ENCODE results near the gene BCL10.

GRCh38 chr1:85319491-85319890 is 43.1 kb upstream of the BCL10 start:
- TF ChIP-seq YY1 (IDR thresholded peaks at IDR 0.05; ENCODE audit: low read depth) = no peak
- no peak for TF ChIP-seq CREB1 (IDR thresholded peaks at IDR 0.05; ENCODE audit: low read depth)
- TF ChIP-seq TAF1 (IDR thresholded peaks at IDR 0.05; ENCODE audit: low read depth) = no peak
- TF ChIP-seq TCF12 (IDR thresholded peaks at IDR 0.05; ENCODE audit: low read depth) = no peak
- TF ChIP-seq, protein P1, sequence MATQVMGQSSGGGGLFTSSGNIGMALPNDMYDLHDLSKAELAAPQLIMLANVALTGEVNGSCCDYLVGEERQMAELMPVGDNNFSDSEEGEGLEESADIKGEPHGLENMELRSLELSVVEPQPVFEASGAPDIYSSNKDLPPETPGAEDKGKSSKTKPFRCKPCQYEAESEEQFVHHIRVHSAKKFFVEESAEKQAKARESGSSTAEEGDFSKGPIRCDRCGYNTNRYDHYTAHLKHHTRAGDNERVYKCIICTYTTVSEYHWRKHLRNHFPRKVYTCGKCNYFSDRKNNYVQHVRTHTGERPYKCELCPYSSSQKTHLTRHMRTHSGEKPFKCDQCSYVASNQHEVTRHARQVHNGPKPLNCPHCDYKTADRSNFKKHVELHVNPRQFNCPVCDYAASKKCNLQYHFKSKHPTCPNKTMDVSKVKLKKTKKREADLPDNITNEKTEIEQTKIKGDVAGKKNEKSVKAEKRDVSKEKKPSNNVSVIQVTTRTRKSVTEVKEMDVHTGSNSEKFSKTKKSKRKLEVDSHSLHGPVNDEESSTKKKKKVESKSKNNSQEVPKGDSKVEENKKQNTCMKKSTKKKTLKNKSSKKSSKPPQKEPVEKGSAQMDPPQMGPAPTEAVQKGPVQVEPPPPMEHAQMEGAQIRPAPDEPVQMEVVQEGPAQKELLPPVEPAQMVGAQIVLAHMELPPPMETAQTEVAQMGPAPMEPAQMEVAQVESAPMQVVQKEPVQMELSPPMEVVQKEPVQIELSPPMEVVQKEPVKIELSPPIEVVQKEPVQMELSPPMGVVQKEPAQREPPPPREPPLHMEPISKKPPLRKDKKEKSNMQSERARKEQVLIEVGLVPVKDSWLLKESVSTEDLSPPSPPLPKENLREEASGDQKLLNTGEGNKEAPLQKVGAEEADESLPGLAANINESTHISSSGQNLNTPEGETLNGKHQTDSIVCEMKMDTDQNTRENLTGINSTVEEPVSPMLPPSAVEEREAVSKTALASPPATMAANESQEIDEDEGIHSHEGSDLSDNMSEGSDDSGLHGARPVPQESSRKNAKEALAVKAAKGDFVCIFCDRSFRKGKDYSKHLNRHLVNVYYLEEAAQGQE (IDR thresholded peaks at IDR 0.05; ENCODE audit: low read depth) = no peak
- TF ChIP-seq EGR1 (IDR thresholded peaks at IDR 0.05) = no peak
- no peak for TF ChIP-seq FOXM1 (IDR thresholded peaks at IDR 0.05; ENCODE audit: borderline replicate concordance, low read depth)
- no peak for TF ChIP-seq EP300 (IDR thresholded peaks at IDR 0.05; ENCODE audit: borderline replicate concordance)
- no peak for TF ChIP-seq CEBPB (IDR thresholded peaks at IDR 0.05)
- TF ChIP-seq ZBTB7A (IDR thresholded peaks at IDR 0.05; ENCODE audit: low read depth) = no peak
- TF ChIP-seq NFIC (IDR thresholded peaks at IDR 0.05) = no peak
